ENCODE measurements around the gene CIP2A.

The CIP2A gene

DNA sequence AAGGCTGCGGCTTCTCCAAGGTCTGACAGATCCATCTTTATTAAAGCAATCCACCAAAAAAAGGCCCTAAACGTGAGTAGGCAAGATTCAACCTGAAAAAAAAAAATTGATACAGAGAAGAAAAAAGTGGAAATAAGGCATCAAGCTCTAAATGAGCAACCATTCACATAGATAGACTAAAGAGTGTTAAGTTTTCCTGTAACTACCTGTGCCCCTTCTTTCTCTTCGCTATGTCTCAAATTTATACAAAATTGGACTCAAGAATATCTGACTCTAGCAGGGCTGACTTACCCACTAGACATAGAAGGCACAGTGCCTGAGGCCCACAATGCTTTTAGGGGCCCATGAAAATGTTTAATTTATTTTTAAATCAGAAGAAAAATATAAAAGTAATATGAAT is 78.7 kb downstream of the CIP2A start, which contains the start of gene MYH15:
Gene MYH15, minus strand, starts transcription at position 101 of the 400 bp plus-strand sequence. Its CDS starts 66 bp downstream, at position 35.
- Histone ChIP-seq H2AK5ac (ENCODE audit: low read length) (no peak within 1 kb of the TSS), H3K18ac (ENCODE audit: low read length) (no peak within 1 kb of the TSS), H3K27ac (ENCODE audit: low read depth, low read length) (no peak within 1 kb of the TSS), H3K9ac (ENCODE audit: low read length) (no peak within 1 kb of the TSS), H3K79me2 (ENCODE audit: control insufficient read depth, insufficient read depth, low read length) (no peaks in the 10 kb centered on the region), H3K4me3 (ENCODE audit: low read length) (no peak within 1 kb of the TSS), H3K79me1 (ENCODE audit: low read length) (no peaks in the 10 kb centered on the region), H2BK15ac (replicated peaks; ENCODE audit: low read depth) (no peak within 1 kb of the TSS), H3K23ac (ENCODE audit: low read length) (no peak within 1 kb of the TSS), H3K4me2 (ENCODE audit: low read length) (no peak within 1 kb of the TSS), H3K36me3 (ENCODE audit: control insufficient read depth, insufficient read depth, low read length) (no peaks in the 10 kb centered on the region), H3K4me1 (ENCODE audit: control insufficient read depth, low read depth, low read length) (no peaks in the 10 kb centered on the region), H4K5ac (ENCODE audit: low read length) (no peak within 1 kb of the TSS), H2BK5ac (ENCODE audit: low read length) (no peak within 1 kb of the TSS), H2BK120ac (ENCODE audit: low read depth, low read length) (no peak within 1 kb of the TSS), H3K27me3 (ENCODE audit: insufficient read depth, low read length, poor library complexity) (no peaks in the 10 kb centered on the region), H3K56ac (ENCODE audit: low read length) (no peak within 1 kb of the TSS), H3K4ac (ENCODE audit: low read depth, low read length) (no peak within 1 kb of the TSS), H4K8ac (ENCODE audit: low read depth, low read length) (no peak within 1 kb of the TSS)
- DNase-seq, result no peak
- WGBS (ENCODE audit: extremely low coverage, insufficient coverage, low lambda C conversion rate), result no CpG with 5 or more reads among the region's 3 CpGs

DNA sequence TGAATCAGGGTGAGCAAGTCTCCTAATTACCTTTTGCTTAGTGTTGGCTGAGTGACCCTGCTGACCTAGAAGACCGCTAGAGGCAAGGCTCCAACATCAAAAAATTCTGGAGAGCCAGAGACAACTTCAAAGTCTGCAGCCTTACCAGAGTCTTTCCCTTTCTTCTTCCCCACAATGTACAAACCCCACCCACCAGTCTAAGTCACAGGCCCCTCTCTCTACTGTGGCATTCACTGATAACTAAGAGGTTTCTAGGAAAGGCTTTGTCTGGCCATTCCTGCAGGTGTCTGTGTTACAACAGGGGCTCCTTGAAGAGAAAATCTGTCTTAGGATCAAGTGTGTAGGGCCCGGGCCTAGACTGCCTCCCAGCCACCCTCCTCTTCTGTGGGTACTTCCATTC is 79.4 kb downstream of the CIP2A start:
- H2BK15ac ChIP-seq (replicated peaks; ENCODE audit: low read depth), result no peak overlapping the region
- no peak overlapping the region for H3K4me2 ChIP-seq (ENCODE audit: low read length)
- H3K4me3 ChIP-seq (ENCODE audit: low read length), result no peak overlapping the region
- H3K79me2 ChIP-seq (ENCODE audit: control insufficient read depth, insufficient read depth, low read length), result no peaks in the 10 kb centered on the region
- H4K5ac ChIP-seq (ENCODE audit: low read length), result no peak overlapping the region
- no peak overlapping the region for H3K56ac ChIP-seq (ENCODE audit: low read length)
- WGBS (ENCODE audit: extremely low coverage, insufficient coverage, low lambda C conversion rate), result no CpG with 5 or more reads among the region's 2 CpGs
- H3K4me1 ChIP-seq (ENCODE audit: control insufficient read depth, low read depth, low read length), result no peaks in the 10 kb centered on the region
- no peak overlapping the region for H3K9ac ChIP-seq (ENCODE audit: low read length)
- H3K79me1 ChIP-seq (ENCODE audit: low read length), result no peaks in the 10 kb centered on the region
- H3K23ac ChIP-seq (ENCODE audit: low read length), result no peak overlapping the region
- H2BK120ac ChIP-seq (ENCODE audit: low read depth, low read length), result no peak overlapping the region
- H3K4ac ChIP-seq (ENCODE audit: low read depth, low read length), result no peak overlapping the region
- H4K8ac ChIP-seq (ENCODE audit: low read depth, low read length), result no peak overlapping the region
- H3K27ac ChIP-seq (ENCODE audit: low read depth, low read length), result no peak overlapping the region
- no peak overlapping the region for H2AK5ac ChIP-seq (ENCODE audit: low read length)
- H3K36me3 ChIP-seq (ENCODE audit: control insufficient read depth, insufficient read depth, low read length), result no peaks in the 10 kb centered on the region
- no peak overlapping the region for H3K18ac ChIP-seq (ENCODE audit: low read length)
- H2BK5ac ChIP-seq (ENCODE audit: low read length), result no peak overlapping the region
- no peak for DNase-seq
- no peaks in the 10 kb centered on the region for H3K27me3 ChIP-seq (ENCODE audit: insufficient read depth, low read length, poor library complexity)

DNA sequence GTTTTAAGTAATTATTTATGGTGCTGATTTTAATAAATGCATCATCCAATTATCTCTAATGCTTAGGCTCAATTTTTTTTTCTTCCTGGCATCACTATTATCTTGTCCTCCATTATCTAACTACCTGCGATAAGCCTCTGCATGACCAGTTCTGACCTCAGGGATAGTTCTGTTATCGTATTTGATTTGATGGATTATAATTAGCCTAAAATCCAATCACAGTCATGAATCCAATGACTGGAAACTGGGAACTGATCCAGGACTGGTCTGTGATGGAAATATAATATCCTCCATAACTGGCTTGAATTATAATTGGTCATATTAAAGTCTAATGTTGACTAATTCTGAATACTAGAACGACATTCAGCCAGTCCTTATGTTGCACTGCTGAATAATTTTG is 80.0 kb downstream of the CIP2A start:
- Histone ChIP-seq H3K27me3 (ENCODE audit: insufficient read depth, low read length, poor library complexity) (no peaks in the 10 kb centered on the region), H2BK15ac (replicated peaks; ENCODE audit: low read depth) (no peak overlapping the region), H3K79me1 (ENCODE audit: low read length) (no peaks in the 10 kb centered on the region), H3K9ac (ENCODE audit: low read length) (no peak overlapping the region), H3K56ac (ENCODE audit: low read length) (no peak overlapping the region), H3K4ac (ENCODE audit: low read depth, low read length) (no peak overlapping the region), H3K4me3 (ENCODE audit: low read length) (no peak overlapping the region), H3K4me2 (ENCODE audit: low read length) (no peak overlapping the region), H3K23ac (ENCODE audit: low read length) (no peak overlapping the region), H2AK5ac (ENCODE audit: low read length) (no peak overlapping the region), H2BK5ac (ENCODE audit: low read length) (no peak overlapping the region), H3K4me1 (ENCODE audit: control insufficient read depth, low read depth, low read length) (no peaks in the 10 kb centered on the region), H4K5ac (ENCODE audit: low read length) (no peak overlapping the region), H2BK120ac (ENCODE audit: low read depth, low read length) (no peak overlapping the region), H3K18ac (ENCODE audit: low read length) (no peak overlapping the region), H4K8ac (ENCODE audit: low read depth, low read length) (no peak overlapping the region), H3K36me3 (ENCODE audit: control insufficient read depth, insufficient read depth, low read length) (no peaks in the 10 kb centered on the region), H3K27ac (ENCODE audit: low read depth, low read length) (no peak overlapping the region), H3K79me2 (ENCODE audit: control insufficient read depth, insufficient read depth, low read length) (no peaks in the 10 kb centered on the region)
- DNase-seq, result no peak
- WGBS (ENCODE audit: extremely low coverage, insufficient coverage, low lambda C conversion rate), result no CpG with 5 or more reads among the region's 3 CpGs

DNA sequence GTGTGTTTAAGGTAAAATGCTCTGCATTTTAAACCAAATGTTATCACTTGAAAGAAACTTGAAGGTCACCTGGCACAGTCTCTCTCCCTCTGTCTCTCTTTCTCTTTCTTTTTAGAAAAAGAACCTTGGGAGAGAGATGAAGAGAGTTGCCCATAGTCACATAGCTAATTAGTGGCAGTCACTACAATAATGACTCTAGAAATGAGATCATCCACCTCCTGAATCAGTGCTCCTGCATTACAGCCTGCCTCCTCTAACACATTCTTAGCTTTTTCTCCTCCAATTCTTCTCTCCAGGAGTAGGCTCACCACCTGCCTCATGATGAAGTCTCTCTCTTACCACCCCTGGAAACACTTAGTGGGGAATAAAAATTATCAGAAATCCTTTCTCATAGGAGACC is 81.3 kb downstream of the CIP2A start:
- Histone ChIP-seq H2BK5ac (ENCODE audit: low read length) (no peak overlapping the region), H4K5ac (ENCODE audit: low read length) (no peak overlapping the region), H3K79me2 (ENCODE audit: control insufficient read depth, insufficient read depth, low read length) (no peaks in the 10 kb centered on the region), H3K4me2 (ENCODE audit: low read length) (no peak overlapping the region), H3K27me3 (ENCODE audit: insufficient read depth, low read length, poor library complexity) (no peaks in the 10 kb centered on the region), H3K18ac (ENCODE audit: low read length) (no peak overlapping the region), H2AK5ac (ENCODE audit: low read length) (no peak overlapping the region), H2BK120ac (ENCODE audit: low read depth, low read length) (no peak overlapping the region), H2BK15ac (replicated peaks; ENCODE audit: low read depth) (no peak overlapping the region), H3K56ac (ENCODE audit: low read length) (no peak overlapping the region), H4K8ac (ENCODE audit: low read depth, low read length) (no peak overlapping the region), H3K4ac (ENCODE audit: low read depth, low read length) (no peak overlapping the region), H3K4me3 (ENCODE audit: low read length) (no peak overlapping the region), H3K4me1 (ENCODE audit: control insufficient read depth, low read depth, low read length) (no peaks in the 10 kb centered on the region), H3K9ac (ENCODE audit: low read length) (no peak overlapping the region), H3K36me3 (ENCODE audit: control insufficient read depth, insufficient read depth, low read length) (no peaks in the 10 kb centered on the region), H3K23ac (ENCODE audit: low read length) (no peak overlapping the region), H3K79me1 (ENCODE audit: low read length) (no peaks in the 10 kb centered on the region), H3K27ac (ENCODE audit: low read depth, low read length) (no peak overlapping the region)
- DNase-seq, result no peak

DNA sequence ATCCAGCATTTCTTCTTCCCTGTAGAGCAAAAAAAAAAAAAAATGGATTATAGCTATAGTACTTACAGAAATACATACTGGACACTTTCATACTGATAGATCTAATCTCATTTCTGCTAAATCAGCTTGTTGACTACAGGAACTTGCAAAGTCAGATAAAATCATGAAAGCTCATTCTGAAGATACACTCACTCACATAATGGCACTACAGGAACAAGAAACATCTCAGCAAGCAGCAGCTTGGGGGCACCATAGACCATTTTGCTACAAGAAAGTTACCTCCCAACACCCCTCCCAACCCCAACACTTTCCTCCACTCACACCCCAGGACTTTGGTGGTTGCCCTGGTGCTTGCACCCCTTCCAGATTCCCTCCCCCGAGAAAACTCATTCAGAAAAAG is 83.4 kb downstream of the CIP2A start:
- no peak overlapping the region for H3K4ac ChIP-seq (ENCODE audit: low read depth, low read length)
- no peak overlapping the region for H2BK120ac ChIP-seq (ENCODE audit: low read depth, low read length)
- no peak overlapping the region for H3K18ac ChIP-seq (ENCODE audit: low read length)
- no peak overlapping the region for H2BK5ac ChIP-seq (ENCODE audit: low read length)
- H2BK15ac ChIP-seq (replicated peaks; ENCODE audit: low read depth), result no peak overlapping the region
- no CpG with 5 or more reads among the region's 1 CpG for WGBS (ENCODE audit: extremely low coverage, insufficient coverage, low lambda C conversion rate)
- no peak overlapping the region for H2AK5ac ChIP-seq (ENCODE audit: low read length)
- no peaks in the 10 kb centered on the region for H3K79me2 ChIP-seq (ENCODE audit: control insufficient read depth, insufficient read depth, low read length)
- no peaks in the 10 kb centered on the region for H3K4me1 ChIP-seq (ENCODE audit: control insufficient read depth, low read depth, low read length)
- no peak overlapping the region for H4K5ac ChIP-seq (ENCODE audit: low read length)
- H3K36me3 ChIP-seq (ENCODE audit: control insufficient read depth, insufficient read depth, low read length), result no peaks in the 10 kb centered on the region
- H3K9ac ChIP-seq (ENCODE audit: low read length), result no peak overlapping the region
- no peaks in the 10 kb centered on the region for H3K79me1 ChIP-seq (ENCODE audit: low read length)
- H4K8ac ChIP-seq (ENCODE audit: low read depth, low read length), result no peak overlapping the region
- no peak overlapping the region for H3K23ac ChIP-seq (ENCODE audit: low read length)
- H3K27me3 ChIP-seq (ENCODE audit: insufficient read depth, low read length, poor library complexity), result no peaks in the 10 kb centered on the region
- no peak overlapping the region for H3K27ac ChIP-seq (ENCODE audit: low read depth, low read length)
- H3K4me3 ChIP-seq (ENCODE audit: low read length), result no peak overlapping the region
- H3K4me2 ChIP-seq (ENCODE audit: low read length), result no peak overlapping the region
- no peak overlapping the region for H3K56ac ChIP-seq (ENCODE audit: low read length)
- DNase-seq, result no peak

DNA sequence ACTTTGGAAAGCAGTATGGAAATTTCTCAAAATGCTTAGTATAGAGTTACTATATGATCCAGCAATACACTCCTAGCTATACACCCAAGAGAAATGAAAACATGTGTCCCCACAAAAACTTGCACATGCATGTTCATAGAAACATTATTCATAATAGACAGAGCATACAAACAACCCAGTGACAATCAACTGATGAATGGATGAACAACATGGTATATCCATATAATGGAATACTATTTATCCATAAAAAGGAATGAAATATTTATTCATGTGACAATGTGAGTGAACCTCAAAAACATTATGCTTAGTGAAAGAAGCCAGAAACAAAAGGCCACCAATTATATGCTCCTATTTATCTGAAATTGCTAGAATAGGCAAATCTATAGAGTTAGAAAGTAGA is 85.5 kb downstream of the CIP2A start:
- H3K4ac ChIP-seq (ENCODE audit: low read depth, low read length), result no peak overlapping the region
- H2AK5ac ChIP-seq (ENCODE audit: low read length), result no peak overlapping the region
- H3K18ac ChIP-seq (ENCODE audit: low read length), result no peak overlapping the region
- H3K9ac ChIP-seq (ENCODE audit: low read length), result no peak overlapping the region
- H3K4me1 ChIP-seq (ENCODE audit: control insufficient read depth, low read depth, low read length), result no peaks in the 10 kb centered on the region
- H3K27ac ChIP-seq (ENCODE audit: low read depth, low read length), result no peak overlapping the region
- no peaks in the 10 kb centered on the region for H3K79me1 ChIP-seq (ENCODE audit: low read length)
- no peak overlapping the region for H2BK5ac ChIP-seq (ENCODE audit: low read length)
- no peaks in the 10 kb centered on the region for H3K79me2 ChIP-seq (ENCODE audit: control insufficient read depth, insufficient read depth, low read length)
- no peak overlapping the region for H3K23ac ChIP-seq (ENCODE audit: low read length)
- H2BK120ac ChIP-seq (ENCODE audit: low read depth, low read length), result no peak overlapping the region
- no peaks in the 10 kb centered on the region for H3K36me3 ChIP-seq (ENCODE audit: control insufficient read depth, insufficient read depth, low read length)
- no peak overlapping the region for H4K5ac ChIP-seq (ENCODE audit: low read length)
- DNase-seq, result no peak
- H2BK15ac ChIP-seq (replicated peaks; ENCODE audit: low read depth), result no peak overlapping the region
- H3K27me3 ChIP-seq (ENCODE audit: insufficient read depth, low read length, poor library complexity), result no peaks in the 10 kb centered on the region
- H3K56ac ChIP-seq (ENCODE audit: low read length), result no peak overlapping the region
- H4K8ac ChIP-seq (ENCODE audit: low read depth, low read length), result no peak overlapping the region
- H3K4me2 ChIP-seq (ENCODE audit: low read length), result no peak overlapping the region
- no peak overlapping the region for H3K4me3 ChIP-seq (ENCODE audit: low read length)
